ENCODE results near the gene ATAT1. TPM values are rescaled to one million over a fixed set of nuclear protein-coding genes. Genes with fewer than 3 reads are reported as not detected.

Gene ATAT1
- total and polyA plus RNA-seq, 9 of the 15 experiments (the other 6 are each of a cell fraction or from before 2014, with no cell fraction given): 0.65 to 5.8 (median 1.6) TPM

DNA sequence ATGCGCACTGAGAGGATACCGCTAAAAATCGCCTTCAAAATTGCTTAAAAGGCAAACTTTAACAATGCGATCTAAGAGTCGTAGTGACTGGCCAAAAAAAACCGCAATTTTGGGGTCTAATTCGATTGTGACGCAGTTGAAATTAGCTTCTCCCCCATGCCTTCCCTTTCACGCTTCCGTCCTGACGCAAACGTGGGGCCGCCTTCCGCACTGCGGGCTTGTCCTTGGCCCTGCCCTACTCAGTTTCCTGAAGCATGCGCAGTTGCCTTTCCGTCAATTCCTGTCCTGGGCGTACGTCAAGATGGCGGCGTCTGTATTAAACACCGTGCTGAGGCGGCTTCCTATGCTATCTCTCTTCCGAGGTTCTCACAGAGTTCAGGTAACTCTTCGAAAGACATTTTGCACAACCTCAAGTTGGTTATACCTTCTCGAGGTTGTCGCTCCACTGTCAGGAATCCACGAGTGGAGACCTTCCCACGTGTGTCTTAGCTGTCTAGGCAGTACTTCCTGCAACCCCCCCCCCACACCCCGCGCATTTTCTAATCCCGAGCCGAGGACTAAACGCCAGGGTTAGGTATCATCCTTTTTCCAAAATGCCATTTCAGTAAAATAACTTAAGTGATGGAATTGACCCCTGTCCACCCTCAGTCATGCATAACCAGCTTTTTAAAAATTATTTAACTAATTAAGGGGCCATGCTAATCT lies 9.0 kb upstream of the ATAT1 start, which contains the start of gene MRPS18B (continued):
- TF ChIP-seq, protein P1, sequence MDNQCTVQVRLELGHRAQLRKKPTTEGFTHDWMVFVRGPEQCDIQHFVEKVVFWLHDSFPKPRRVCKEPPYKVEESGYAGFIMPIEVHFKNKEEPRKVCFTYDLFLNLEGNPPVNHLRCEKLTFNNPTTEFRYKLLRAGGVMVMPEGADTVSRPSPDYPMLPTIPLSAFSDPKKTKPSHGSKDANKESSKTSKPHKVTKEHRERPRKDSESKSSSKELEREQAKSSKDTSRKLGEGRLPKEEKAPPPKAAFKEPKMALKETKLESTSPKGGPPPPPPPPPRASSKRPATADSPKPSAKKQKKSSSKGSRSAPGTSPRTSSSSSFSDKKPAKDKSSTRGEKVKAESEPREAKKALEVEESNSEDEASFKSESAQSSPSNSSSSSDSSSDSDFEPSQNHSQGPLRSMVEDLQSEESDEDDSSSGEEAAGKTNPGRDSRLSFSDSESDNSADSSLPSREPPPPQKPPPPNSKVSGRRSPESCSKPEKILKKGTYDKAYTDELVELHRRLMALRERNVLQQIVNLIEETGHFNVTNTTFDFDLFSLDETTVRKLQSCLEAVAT (IDR thresholded peaks at IDR 0.05): peak in 1 of 2 experiments; percentile 34; a peak in 2 of 4 replicates
- TF ChIP-seq, protein P2, sequence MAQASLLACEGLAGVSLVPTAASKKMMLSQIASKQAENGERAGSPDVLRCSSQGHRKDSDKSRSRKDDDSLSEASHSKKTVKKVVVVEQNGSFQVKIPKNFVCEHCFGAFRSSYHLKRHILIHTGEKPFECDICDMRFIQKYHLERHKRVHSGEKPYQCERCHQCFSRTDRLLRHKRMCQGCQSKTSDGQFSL (CRISPR knock-in tag; IDR thresholded peaks at IDR 0.05): peak; percentile 100
- TF ChIP-seq, protein P2 (tag; IDR thresholded peaks at IDR 0.05): peak in 1 of 2 experiments; percentile 98; a peak in 2 of 4 replicates
- TF ChIP-seq ZNF263 (CRISPR knock-in tag; IDR thresholded peaks at IDR 0.05; ENCODE audit: borderline replicate concordance) (peak; percentile 2; the same call in 1 of the 2 replicates), ZNF778 (CRISPR knock-in tag; IDR thresholded peaks at IDR 0.05) (no peak), NFATC3 (IDR thresholded peaks at IDR 0.05) (no peak), RNF2 (IDR thresholded peaks at IDR 0.05) (peak; percentile 36; the same call in 1 of the 2 replicates), ZNF707 (CRISPR knock-in tag; conservative IDR thresholded peaks at IDR 0.05) (no peak; the same call in 1 of the 2 replicates), RFX7 (CRISPR knock-in tag; IDR thresholded peaks at IDR 0.05) (no peak), TCF3 (CRISPR knock-in tag; IDR thresholded peaks at IDR 0.05) (0 out of 2 replicates have a peak, but pooled peaks have one; percentile 3), HMGN3 (IDR thresholded peaks at IDR 0.05; ENCODE audit: borderline replicate concordance, extremely low read depth, insufficient read length, low read depth, low read length) (no peak), RAD21 (CRISPR knock-in tag; conservative IDR thresholded peaks at IDR 0.05 in 1 of 2, IDR thresholded peaks at IDR 0.05 in 1 of 2) (no peak), KLF6 (CRISPR knock-in tag; IDR thresholded peaks at IDR 0.05; ENCODE audit: borderline replicate concordance) (no peak), NR3C1 (CRISPR knock-in tag; IDR thresholded peaks at IDR 0.05) (no peak), POLR3G (IDR thresholded peaks at IDR 0.05; ENCODE audit: extremely low read depth, insufficient read length, insufficient replicate concordance) (no peak), SMARCC2 (IDR thresholded peaks at IDR 0.05; ENCODE audit: low read depth) (no peak)
- TF ChIP-seq, protein P3, sequence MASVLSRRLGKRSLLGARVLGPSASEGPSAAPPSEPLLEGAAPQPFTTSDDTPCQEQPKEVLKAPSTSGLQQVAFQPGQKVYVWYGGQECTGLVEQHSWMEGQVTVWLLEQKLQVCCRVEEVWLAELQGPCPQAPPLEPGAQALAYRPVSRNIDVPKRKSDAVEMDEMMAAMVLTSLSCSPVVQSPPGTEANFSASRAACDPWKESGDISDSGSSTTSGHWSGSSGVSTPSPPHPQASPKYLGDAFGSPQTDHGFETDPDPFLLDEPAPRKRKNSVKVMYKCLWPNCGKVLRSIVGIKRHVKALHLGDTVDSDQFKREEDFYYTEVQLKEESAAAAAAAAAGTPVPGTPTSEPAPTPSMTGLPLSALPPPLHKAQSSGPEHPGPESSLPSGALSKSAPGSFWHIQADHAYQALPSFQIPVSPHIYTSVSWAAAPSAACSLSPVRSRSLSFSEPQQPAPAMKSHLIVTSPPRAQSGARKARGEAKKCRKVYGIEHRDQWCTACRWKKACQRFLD (CRISPR knock-in tag; IDR thresholded peaks at IDR 0.05): no peak
- TF ChIP-seq, protein P4, sequence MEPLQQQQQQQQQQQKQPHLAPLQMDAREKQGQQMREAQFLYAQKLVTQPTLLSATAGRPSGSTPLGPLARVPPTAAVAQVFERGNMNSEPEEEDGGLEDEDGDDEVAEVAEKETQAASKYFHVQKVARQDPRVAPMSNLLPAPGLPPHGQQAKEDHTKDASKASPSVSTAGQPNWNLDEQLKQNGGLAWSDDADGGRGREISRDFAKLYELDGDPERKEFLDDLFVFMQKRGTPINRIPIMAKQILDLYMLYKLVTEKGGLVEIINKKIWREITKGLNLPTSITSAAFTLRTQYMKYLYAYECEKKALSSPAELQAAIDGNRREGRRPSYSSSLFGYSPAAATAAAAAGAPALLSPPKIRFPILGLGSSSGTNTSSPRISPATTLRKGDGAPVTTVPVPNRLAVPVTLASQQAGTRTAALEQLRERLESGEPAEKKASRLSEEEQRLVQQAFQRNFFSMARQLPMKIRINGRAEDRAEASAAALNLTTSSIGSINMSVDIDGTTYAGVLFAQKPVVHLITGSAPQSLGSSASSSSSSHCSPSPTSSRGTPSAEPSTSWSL (CRISPR knock-in tag; IDR thresholded peaks at IDR 0.05; ENCODE audit: borderline replicate concordance): no peak
- TF ChIP-seq, protein P5, sequence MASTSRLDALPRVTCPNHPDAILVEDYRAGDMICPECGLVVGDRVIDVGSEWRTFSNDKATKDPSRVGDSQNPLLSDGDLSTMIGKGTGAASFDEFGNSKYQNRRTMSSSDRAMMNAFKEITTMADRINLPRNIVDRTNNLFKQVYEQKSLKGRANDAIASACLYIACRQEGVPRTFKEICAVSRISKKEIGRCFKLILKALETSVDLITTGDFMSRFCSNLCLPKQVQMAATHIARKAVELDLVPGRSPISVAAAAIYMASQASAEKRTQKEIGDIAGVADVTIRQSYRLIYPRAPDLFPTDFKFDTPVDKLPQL (IDR thresholded peaks at IDR 0.05; ENCODE audit: extremely low read depth, insufficient read length): peak; percentile 75
- TF ChIP-seq, protein P6, sequence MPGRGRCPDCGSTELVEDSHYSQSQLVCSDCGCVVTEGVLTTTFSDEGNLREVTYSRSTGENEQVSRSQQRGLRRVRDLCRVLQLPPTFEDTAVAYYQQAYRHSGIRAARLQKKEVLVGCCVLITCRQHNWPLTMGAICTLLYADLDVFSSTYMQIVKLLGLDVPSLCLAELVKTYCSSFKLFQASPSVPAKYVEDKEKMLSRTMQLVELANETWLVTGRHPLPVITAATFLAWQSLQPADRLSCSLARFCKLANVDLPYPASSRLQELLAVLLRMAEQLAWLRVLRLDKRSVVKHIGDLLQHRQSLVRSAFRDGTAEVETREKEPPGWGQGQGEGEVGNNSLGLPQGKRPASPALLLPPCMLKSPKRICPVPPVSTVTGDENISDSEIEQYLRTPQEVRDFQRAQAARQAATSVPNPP (IDR thresholded peaks at IDR 0.05; ENCODE audit: borderline replicate concordance, insufficient read depth, insufficient read length): no peak

Measured in K562 (cell line).